Stimulated activated CD4-positive, alpha-beta T cell treated with anti-CD3 and anti-CD28 coated beads, Interleukin-1b, Interleukin-23, amount 100 ng/mL, for 4 hours (primary cell): ENCODE results near the gene ABHD4.
"Not testable (repeated sequence)": the region's sequence is repeated elsewhere in the genome, so short reads cannot be mapped to it uniquely, and the experiment has no call there.

ENCODE experiments used
- DNase-seq, 2 donors: peaks; one replicate each; pipeline ENCODE4 v3.0.0-alpha.2; 2020; ENCODE audit warnings: low read depth in 2 of 2

Gene ABHD4

DNA sequence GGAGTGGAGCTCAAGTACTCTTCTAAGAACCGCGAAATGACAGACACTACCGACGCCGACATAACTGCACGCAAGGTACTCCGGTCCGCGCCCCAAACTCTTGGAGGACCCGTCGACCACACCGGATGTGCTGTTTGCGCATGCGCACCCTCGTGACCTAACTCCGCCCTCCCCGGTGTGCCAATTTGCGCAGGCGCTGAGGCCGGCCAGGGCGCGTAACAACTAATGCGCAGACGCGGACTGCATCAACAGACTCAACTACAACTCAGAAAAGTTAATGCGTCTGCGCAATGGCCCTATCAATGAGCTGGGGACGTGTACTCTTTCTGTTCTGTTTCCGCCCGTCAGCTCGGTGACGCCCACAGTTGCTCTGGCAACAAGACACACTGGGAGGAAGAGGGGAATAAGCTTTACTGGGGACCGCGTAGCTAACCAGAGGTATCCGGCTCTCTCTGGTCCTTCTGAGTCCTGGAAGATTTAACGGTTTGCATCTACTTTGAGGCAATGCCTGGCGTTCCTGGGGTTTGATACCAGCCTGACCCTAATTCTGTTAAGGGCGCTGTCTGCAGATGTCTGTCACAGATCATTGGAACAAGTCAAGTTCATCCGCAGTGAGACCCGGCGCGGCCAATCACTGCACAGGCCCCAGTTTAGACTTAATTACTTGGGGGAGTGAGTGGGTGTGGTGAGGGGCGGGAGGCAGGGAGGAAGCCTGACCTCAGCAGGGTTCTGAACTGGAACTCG is 8.8 kb upstream of the ABHD4 start, which contains the start of gene DAD1:
TSS of gene DAD1 (minus strand) at position 129 of the 744 bp plus-strand sequence. CDS start at position 62, 67 bp downstream.
- peak; percentile 98 to 100 for DNase-seq

DNA sequence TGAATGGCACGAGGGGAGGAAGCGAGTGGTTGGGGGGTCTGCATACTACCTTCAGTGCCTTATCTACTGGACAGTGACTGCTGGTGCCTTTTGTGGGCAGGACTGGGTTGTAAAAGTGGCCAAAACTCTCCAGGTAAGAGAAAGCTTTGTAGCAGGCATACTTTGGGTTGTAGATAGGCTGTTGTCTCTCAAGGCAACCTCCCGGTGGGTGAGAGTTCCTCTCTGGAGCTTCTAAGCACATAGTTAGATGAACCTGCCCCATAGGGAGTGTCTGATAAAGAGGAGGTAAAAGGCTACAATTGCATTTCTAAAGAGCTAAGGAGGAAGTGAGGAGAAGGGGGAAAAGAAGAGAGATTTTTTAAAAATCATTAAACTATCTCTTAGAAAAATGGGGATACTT is 4.9 kb upstream of the ABHD4 start:
- DNase-seq: no peak

GRCh38 chr14:22593601-22594000 is 4.5 kb upstream of the ABHD4 start:
- no peak for DNase-seq

DNA sequence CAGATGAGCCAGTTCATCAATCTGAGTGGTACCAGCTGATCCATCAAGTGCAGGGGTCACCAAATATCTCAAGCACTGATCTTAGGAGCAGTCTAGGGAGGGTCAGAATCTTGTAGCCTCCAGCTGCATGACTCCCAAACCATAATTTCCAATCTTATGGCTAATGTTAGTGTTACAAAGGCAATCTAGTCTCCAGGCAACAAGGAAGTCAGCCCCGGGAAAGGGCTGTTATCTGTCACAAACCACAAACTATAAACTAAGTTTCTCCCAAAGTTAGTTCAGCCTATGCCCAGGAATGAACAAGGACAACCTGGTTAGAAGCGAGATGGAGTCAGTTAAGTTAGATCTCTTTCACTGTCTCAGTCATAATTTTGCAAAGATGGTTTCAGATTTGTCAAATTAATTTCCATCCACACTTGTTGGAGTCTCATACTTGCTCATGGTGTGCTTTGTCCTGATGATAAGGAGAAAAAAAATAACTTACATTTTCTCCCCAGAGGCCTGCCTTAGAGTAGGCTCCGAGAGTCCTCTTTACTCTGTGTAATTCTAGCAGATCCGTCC is 3.9 kb upstream of the ABHD4 start:
- no peak for DNase-seq

DNA sequence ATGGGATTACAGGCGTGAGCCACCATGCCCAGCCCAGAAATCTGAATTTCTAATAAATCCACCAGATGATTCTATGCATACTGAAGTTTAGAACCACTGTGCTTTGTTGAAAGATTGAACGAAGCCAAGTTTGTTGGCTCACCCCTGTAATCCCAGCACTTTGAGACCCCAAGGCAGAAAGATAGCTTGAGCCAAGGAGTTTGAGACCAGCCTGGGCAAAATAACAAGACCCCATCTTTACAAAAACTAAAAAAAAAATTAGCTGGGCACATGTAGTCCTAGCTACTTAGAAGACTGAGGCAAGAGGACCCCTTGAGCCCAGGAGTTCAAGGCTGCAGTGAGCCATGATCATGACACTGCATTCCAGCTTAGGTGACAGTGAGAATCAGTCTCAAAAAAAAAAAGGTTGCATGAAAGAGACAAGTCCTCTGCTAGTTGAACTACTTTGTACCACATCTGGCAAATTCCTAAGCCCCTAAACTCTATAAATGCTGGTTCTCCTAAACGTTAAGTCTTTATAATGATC is 1.7 kb upstream of the ABHD4 start:
- no peak for DNase-seq

- no peak for DNase-seq
These were observed 835 bp upstream of the ABHD4 start for GRCh38 chr14:22597265-22597664.

GRCh38 chr14:22597771-22598098 is 365 bp upstream of the ABHD4 start:
- no peak for DNase-seq

- DNase-seq: peak; percentile 21 to 33
These were observed 770 bp downstream of the ABHD4 start for GRCh38 chr14:22598896-22599244.

- DNase-seq: no peak
These were observed 1.2 kb downstream of the ABHD4 start for GRCh38 chr14:22599349-22599748.

DNA sequence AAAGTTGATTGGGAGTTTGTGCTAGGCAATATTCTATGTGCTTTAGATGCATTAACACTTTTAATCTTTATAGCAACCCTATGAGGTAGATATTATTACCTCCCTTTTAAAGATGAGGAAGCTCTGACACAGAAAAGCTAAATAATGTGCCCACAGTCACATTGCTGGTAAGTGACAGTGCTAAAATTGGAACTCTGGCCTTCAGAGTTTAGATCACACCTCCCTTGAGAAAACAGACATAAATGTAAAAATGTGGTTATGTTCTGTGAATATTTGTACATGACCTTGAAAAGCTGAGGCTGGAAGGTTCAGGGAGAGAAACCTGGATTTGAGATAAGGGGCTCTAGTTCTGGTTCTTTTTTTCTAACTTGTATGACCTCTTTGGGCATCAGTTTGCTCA is 1.9 kb downstream of the ABHD4 start:
- DNase-seq: no peak

DNA sequence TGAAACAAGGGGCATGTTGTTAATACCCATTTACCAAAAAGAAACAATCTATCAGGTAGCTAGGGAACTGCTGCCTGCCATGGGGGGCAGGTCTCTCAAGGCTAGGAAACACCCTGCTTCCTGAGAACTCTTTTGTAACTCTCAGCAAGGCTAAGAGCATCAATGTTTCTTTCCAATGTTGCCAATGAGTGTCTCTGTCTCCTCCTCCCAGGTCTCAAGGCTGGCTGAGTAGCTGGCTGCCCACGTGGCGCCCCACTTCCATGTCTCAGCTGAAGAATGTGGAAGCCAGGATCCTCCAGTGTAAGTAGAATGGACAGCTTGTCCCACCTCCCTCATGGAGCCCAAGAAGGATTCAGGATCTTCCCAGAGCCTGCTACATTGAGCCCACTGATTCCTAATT is 3.4 kb downstream of the ABHD4 start:
- DNase-seq: no peak

GRCh38 chr14:22601996-22602395 is 3.9 kb downstream of the ABHD4 start:
- no peak for DNase-seq

GRCh38 chr14:22602862-22603261 is 4.8 kb downstream of the ABHD4 start:
- DNase-seq: no peak

GRCh38 chr14:22606380-22606779 is 8.3 kb downstream of the ABHD4 start:
- no peak for DNase-seq

- DNase-seq: no peak
These were observed 9.2 kb downstream of the ABHD4 start for GRCh38 chr14:22607291-22607690.

DNA sequence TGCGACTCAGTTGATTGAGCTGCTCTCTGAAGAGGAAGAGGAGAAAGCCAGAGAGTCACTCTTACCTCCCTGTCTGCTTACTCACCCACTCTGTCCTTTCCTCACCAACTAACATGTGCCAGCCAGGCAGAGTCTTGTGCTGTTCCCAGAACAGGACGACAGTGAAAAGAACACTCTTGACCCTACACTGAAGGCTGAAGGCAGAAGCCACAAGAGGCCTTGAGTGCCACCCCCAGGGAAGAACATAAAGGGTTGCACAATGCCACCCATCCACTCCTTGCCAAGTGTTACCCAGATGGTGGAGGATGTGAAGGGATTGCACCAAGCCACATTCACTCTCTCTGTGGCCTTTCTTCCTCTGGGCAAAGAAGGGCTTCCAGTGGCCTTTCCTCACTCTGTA is 12.8 kb downstream of the ABHD4 start:
- DNase-seq: no peak

DNA sequence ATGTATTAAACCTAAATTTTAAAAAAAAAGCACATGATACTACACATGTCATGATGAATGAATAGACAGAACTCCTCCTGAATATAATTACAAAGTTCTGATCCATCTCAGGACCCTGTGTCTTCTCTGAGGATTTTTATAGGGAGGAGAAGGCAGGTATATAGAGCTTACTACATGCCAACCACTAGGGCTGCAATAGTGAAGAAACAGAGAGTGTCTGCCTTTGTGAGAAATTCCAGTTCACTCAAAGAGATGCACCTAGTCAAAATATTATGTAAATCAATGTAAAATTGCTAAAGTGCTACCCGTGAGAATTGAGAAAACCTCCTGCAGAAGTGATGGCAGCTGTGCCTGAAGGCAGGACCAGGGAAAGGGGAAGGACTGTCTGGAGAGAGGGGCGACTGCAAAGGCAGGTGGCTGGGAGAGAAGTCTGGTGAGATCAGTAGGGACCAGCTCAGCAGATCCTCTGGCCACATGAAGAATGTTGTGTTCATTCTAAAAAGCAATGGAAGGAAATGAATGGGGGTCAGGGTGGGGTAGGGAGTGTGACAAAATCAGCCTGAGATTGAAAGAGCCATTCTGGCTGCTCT is 15.1 kb downstream of the ABHD4 start:
- DNase-seq: no peak

DNA sequence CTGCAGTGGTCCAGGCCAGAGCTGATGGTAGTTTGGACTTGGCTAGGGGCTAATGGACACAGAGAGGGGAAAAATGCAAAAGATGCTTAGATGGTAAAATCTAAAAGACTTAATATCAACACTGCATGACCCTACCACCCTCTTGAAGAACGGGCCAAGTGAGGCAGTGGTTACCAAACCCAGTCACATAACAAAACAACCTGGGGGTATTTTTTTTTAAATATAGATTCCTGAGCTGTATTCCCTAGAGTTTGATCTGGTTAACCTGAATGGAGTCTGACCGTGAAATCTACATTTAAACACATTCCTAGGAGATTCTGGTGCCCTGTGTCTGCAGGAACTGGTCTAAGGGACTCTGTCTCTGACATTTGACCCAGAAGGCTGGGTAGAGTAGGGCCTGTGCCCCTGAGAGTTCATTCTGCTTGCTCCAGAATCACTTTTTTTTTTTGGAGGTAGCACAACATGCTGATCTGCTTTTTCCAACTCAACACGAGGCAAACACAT is 15.7 kb downstream of the ABHD4 start:
- DNase-seq: no peak

DNA sequence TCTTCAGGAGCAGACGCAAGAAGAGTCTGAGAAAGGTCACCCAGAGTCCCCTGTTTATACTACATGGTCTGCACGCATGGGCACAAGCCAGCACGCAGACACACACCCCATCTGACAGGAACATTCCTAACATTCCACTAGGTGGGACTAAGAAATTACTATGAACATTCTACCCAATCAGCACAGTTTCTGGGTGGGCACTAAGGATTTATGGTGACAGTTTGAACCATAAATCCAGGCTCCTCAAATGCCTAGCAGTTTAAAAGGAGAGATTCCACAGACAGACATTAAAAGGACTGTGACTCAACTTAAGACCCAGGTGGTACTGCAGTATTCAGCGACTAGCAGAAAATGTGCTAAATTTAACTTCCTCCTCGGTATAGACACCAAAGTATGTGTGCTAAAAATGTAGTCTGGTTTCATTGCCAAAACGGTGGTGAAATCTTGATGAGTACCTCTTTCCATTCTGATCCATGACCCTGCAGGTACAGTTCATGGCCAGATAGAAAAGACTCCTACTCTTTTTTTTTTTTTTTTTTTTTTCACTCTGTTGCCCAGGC is 16.2 kb downstream of the ABHD4 start:
- DNase-seq: no peak

GRCh38 chr14:22615765-22616164 is 17.7 kb downstream of the ABHD4 start:
- DNase-seq: not testable (repeated sequence)

- no peak for DNase-seq
These were observed 24.2 kb downstream of the ABHD4 start for GRCh38 chr14:22622255-22622654.

DNA sequence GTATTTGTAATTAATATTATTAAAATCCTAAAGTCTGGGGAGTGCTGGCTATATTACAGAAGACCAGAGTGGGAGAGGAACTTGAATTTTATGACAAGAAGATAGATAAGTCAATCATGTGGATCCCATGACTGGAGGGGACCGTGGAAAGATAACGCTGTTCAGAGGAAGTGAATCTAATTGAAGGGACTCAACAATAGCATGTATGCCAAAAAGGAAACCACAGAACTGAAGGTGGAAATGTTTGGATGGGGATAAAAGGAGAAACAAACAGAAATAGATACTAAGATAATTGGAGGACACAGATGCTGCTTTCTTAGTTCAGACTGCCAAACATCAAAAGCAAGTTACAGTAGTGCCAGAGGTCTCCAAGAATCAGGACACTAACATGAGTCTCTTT is 24.9 kb downstream of the ABHD4 start:
- no peak for DNase-seq

DNA sequence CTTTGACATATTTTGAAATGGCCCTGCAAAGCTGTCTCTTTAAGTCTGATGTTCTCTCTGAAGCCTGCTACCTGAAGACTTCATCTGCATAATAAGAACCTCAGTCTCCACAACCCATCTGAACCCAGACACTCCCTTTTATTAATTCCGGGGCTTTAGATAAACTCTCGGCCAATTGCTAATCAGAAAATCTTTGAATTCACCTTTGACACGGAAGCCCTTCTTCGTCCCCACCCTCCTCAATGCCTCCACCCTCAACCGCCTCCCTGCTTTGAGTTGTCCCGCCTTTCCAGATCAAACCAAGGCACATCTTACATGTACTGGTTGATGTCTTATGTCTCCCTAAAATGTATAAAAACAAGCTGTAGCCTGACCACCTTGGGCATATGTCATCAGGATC is 28.5 kb downstream of the ABHD4 start:
- no peak for DNase-seq
